ENCODE data around the gene CDCA8. TPM values are rescaled to one million over a fixed set of nuclear protein-coding genes. Genes with fewer than 3 reads are reported as not detected.

The CDCA8 gene
- total and polyA plus RNA-seq, 2 of the 8 experiments (the other 6 are each of a cell fraction or from before 2014, with no cell fraction given), result 43.9 to 46.2 TPM

GRCh38 chr1:37703061-37703460 is 10.7 kb downstream of the CDCA8 start (continued):
- no peak for TF ChIP-seq CHD7 (IDR thresholded peaks at IDR 0.05; ENCODE audit: insufficient replicate concordance, low read length)
- TF ChIP-seq ASH2L (IDR thresholded peaks at IDR 0.05; ENCODE audit: low read length), result no peak
- TF ChIP-seq RXRA (IDR thresholded peaks at IDR 0.05; ENCODE audit: insufficient read depth, low read depth, low read length), result no peak
- no peak for TF ChIP-seq NRF1 (IDR thresholded peaks at IDR 0.05; ENCODE audit: low read depth, low read length)
- no peak for TF ChIP-seq FOSL1 (IDR thresholded peaks at IDR 0.05; ENCODE audit: insufficient read depth, low read depth, low read length)
- no peak for TF ChIP-seq RBBP5 (IDR thresholded peaks at IDR 0.05; ENCODE audit: borderline replicate concordance, low read depth, low read length)
- TF ChIP-seq RNF2 (IDR thresholded peaks at IDR 0.05; ENCODE audit: borderline replicate concordance, low read depth, low read length, missing control alignments, poor library complexity, severe bottlenecking), result no peak
- no peak for TF ChIP-seq RAD21 (IDR thresholded peaks at IDR 0.05 in 1 of 2, conservative IDR thresholded peaks at IDR 0.05 in 1 of 2; ENCODE audit: low read depth in 2 of 2, low read length in 2 of 2)
- TF ChIP-seq BRCA1 (IDR thresholded peaks at IDR 0.05; ENCODE audit: low read depth, low read length), result no peak

Data from H1 (cell line).